Epidermal melanocyte (primary cell): ENCODE data around the gene CDH10.

Source experiments
- DNase-seq: peaks from one replicate; pipeline ENCODE4 v3.0.0; 2011; ENCODE audit warnings: low spot score; ENCODE audit not compliant: insufficient read length

CDH10 gene

DNA sequence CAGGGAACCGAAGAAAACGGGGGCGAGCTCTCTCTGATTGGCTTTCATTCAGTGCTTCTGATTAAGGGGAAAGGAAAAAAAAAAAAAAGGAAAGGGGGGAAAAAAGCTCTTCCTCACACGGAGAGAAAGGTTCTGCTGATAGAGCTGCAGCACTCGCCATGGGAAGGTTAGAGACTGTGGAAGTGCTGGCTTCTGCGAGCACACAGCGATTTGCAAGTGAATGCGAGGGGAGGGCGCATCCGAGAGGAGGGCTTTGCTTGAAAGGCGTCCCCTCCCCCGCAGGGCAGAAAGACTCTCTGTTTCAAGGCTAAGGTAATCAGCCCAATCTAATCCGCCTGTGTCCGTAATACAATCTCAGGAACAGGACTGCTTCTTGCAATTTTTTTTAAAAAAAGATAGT, at the start of gene CDH10:
Gene CDH10, minus strand, starts transcription at position 218 of the 400 bp plus-strand sequence. CDS start 51,488 bp downstream, outside the sequence.
- DNase-seq: no peak

GRCh38 chr5:24693609-24694008, 48.8 kb upstream of the CDH10 start:
- DNase-seq: no peak

DNA sequence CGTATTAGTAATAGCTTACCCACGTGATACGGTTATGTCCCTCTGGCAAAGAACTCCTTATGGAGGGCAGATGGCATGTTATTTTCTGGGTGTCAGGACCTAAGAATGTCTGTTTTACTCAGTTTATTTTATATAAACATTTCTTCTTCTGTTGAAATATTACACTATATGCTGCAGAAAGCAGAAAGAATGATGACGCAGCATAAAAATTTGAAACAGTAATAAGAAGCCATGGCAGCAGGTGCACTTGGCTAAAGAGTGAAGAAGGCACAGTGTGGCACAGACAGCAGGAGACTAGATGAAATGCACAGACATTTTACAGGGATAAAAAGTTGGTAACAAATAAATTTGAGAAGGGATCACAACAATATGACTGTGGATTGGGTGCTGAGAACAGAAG, 46.3 kb upstream of the CDH10 start:
- DNase-seq: no peak

- DNase-seq: no peak
These were observed 36.3 kb upstream of the CDH10 start for GRCh38 chr5:24681106-24681505.

DNA sequence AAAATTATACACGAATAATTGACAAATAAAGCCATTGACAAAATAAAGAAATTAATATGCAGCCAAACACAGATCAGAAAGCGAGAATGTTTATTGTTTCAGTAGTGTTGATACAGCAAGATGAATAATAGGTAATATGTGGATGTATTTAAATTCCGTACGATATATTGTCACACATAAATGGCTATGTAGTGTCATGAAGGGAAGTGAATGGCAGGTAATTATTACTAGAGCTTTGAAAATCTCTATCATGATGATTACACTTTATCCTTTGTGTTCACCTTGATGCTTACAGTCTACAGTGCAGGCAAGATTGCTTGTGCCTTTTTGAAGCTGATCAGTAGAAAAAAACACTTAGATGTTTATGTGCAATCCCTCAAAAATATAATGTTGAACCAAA, 23.3 kb upstream of the CDH10 start:
- DNase-seq: no peak

DNA sequence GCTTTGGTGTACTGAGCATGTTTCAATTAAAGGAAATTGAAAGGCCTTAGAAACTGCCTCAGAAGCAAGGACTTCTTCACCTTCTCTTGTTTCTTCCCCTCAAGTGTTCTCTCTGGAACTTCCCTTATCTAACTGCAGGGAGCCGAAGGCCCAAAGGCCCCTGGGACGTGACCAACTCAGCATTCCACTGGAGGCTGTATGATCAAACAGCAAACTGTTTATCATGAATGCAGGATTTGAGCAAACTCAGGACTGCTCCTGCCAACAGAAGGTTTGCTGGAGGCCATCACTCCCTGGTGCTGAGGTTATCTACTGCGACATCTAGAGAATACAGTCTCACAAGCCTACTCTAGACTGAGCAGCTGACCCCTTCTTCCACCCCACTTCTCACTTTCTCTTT, 4.8 kb upstream of the CDH10 start:
- DNase-seq: no peak

GRCh38 chr5:24646915-24647314, 2.1 kb upstream of the CDH10 start:
- no peak for DNase-seq

DNA sequence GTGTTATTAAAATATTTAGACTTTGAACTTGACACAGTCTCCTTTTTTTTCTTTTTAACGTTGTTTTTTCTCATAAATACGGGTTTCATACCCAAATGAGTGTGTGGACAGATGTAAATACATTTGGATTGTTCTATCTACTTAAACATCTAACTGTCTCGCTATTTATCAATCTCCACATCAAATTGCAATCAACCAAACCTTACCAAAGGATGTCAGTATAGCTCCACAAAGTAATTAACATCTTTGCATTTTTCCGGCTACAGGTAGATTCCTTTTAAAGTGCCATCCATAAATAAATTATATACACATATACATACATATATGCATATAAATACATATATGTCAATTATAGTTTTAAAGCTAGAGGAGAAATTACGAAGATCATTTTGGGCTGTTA, 705 bp upstream of the CDH10 start:
- no peak for DNase-seq

DNA sequence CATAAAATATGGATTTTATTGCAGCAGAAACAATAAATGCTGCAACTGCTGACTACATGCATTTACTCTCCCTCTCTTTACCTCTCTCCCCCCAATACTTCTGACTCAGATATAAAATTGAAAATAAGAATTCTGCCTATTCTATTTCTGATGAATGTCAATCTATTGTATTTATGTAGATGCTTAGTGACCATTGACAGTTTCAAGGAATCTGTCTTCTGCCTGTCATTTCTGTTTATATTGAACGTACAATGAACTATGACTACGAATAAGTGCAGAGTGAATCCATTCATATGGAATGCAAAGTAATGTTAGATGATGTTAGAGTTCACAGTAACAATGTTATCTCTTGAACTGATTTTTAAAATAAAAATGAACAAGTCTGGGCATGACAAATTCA, 898 bp downstream of the CDH10 start:
- DNase-seq: no peak

DNA sequence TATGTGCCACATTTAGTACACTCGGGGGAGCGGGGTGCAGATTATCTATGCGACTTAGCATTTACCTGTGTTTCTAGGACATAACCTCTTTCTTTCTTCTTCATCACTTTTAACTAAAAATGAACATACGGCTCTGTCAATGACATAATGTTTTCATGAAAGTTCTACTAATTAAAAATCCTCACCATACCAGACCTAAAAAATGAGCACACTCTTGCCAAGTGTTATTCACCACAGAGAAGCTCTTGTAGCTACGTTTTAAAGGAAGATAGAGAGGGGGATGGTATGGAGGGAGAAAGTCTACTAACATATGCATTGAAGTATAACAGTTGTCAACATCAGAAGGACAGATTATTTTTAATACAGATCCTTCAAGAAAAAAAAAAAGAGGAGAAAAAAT, 1.6 kb downstream of the CDH10 start:
- no peak for DNase-seq

DNA sequence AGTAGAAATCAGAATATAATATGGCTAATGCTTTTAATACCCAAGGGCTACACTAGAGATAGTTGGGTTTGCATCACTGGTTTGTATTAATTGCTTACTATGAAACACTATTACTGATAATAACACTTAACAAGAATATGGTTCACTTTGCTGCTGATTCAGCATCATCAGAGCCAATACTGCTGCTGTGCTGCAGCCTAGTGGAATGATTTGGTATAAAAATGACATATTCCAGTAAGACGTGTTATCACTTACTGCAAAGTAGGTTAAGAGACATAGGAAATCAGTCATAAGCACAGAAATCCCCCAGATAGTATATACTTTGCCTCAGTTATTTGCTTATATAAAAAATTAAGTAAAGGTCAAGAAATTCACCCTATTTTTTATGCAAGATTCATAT, 2.8 kb downstream of the CDH10 start:
- no peak for DNase-seq

- DNase-seq: no peak
These were observed 9.6 kb downstream of the CDH10 start for GRCh38 chr5:24635209-24635608.

DNA sequence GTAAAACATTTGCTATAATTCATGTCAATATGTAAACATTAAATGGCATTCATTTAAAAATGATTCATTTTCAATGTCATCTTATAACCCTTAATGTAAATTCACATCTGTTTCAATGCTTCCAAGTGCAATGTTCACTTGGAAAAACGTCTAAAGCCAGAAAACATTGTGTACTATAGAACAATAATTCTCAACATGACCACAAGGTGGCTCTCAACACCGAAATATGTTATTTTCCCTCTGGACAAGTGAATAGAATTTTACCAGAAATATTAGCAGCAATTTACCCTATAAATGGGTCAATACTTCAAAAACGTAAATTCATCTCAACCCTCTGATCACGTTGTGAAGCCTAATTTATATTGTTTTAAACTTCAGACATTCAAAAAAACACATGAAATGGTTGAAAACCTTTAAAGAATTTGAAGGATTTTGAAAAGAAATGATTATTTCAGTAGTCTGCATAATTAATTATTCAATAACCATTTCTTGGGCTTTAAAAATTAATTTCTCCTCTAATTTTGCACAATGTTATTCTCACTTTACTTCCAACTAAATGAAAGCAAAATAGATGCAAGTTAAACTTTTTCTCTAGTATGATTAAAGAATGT, 11.0 kb downstream of the CDH10 start:
- DNase-seq: no peak

DNA sequence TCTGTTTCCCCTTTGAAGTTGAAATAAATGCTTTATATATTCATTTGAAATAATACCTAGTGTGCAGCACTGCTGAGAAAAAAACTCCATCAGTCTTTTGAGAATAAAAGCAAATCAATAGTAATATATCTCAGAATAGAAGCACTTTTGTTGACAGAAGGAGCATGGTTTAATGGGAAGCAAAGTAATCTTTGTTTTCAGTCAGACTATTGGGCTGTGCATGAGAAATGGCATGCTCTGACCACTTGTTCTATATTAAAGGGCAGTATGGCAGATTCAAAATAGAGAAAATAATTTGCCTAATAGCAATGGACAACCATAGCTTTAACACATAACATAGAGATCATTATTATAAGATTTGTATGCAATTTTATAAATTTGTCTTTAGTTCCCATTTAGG, 12.4 kb downstream of the CDH10 start:
- no peak for DNase-seq

DNA sequence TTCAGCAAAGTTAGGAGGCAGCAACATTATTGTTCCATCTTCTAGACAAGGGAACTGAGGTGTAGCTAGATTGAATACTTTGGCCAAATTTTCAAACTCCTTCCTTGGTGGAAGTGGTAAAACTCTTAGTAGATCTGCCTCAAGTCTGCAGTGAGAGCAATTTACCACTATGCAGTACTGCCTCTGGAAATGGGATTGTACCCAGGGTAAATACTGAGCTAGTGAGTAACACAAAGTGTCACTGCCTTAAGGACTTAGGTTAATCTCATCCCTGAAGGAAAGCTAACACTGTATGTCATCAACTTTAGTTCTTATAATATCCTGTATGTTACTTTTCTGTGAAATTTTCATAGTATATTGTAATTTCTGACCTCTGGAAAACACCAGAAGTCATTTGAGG, 13.9 kb downstream of the CDH10 start:
- DNase-seq: no peak

- DNase-seq: no peak
These were observed 15.0 kb downstream of the CDH10 start for GRCh38 chr5:24629798-24630197.

DNA sequence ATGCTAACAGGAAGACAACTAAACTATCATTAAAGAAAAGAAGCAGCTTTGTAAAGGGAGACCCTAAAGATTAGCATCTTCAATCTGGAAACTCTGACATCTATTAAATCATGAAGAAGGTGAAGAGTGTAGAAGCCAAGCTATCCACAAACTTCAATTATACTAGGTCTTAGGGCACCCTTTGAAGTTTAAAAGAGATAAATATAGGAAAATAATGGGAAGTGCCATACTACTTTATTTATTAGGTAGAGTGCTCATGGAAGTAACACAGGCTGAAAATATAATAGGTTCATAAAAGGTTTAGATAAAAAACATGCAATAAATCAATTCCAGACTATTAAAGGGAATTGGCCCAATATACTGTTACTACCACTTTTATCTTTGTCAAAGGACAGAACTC, 19.9 kb downstream of the CDH10 start:
- DNase-seq: no peak

DNA sequence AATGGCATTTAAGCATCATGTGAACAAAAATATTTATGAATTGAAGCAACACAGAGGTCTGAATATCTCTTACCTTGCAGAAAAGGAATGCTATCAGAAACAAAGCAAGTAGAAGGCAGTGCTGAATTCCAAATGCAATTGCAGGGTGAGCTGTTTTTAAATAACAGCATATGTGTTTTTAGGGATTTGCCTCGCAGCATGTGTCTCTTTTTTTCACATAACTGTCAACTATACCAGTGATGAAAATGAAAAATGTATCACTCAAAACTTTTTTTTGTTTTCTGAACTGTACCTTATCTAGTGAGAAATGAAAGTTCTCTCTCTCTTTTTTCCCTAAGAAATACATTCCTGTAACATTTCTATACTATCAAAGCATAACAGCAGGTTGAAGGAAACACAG, 21.2 kb downstream of the CDH10 start:
- no peak for DNase-seq

GRCh38 chr5:24623031-24623430, 21.7 kb downstream of the CDH10 start:
- no peak for DNase-seq

- DNase-seq: no peak
These were observed 23.0 kb downstream of the CDH10 start for GRCh38 chr5:24621792-24622191.

DNA sequence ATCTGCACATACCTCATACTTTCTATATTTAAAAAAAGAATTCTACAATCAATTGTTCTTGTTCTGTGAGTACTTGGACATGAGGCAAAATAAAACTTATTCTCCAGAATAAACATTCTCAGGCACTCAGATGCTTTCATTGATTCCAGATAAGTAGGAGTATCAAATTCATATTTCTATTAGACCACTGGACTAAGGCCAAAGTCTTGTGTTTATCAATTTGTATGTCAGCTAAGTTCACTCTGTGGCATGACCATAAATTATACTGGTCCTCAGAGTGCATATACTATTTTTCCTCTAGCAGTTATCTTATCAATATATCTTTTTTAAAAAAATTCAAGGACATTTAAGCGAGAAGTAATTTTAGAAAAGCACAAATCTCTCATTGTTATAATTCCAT, 28.2 kb downstream of the CDH10 start:
- no peak for DNase-seq

- DNase-seq: no peak
These were observed 29.6 kb downstream of the CDH10 start for GRCh38 chr5:24615159-24615558.

DNA sequence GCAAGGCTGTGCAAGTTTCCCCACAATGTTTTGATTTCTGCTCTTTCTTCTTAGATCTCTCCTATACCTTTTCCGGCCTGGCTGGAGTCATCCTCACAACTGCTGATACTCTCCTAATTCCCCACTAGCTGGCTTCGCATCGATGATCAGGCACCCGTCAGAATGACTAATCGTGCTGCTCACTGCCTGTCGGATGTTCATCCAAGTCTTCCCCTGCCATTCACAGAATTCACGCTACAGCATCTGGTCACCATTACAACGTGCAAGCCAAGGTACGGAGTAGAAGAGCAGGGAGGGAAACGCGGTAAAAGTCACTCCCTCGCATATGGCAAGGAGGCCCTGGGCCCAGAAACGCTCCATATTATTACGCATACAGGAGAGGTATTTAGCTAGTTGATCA, 35.1 kb downstream of the CDH10 start:
- DNase-seq: no peak

DNA sequence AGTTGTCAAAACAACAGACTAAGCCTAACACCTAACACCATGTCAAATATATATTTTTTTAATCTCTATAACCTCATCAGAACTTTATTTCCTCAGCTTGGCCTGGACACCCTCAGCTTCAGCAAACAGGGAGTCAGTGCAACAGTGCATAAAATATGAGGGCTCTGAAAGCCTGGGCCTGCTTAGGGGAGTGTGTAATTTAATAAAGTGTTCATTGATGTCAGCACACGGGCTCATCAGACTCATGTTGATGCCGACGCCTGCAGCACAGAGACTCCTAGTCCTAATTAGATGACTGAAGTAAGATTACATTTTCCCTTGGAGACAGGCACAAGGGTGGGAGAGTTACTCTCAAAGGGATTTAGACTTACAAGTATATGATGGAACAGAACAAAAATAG, 37.8 kb downstream of the CDH10 start:
- DNase-seq: no peak
